Measurements from ENCODE around the gene ZNF761. TPM values are rescaled to one million over a fixed set of nuclear protein-coding genes. Genes with fewer than 3 reads are reported as not detected.

ZNF761 gene
- 11.3 and 12.5 TPM in 2 replicates for total RNA-seq

GRCh38 chr19:53431399-53432087 is at the start of gene ZNF761:
TSS of gene ZNF761 (plus strand) at chr19:53431984. CDS start at chr19:53447269, 15,285 bp downstream.

DNA sequence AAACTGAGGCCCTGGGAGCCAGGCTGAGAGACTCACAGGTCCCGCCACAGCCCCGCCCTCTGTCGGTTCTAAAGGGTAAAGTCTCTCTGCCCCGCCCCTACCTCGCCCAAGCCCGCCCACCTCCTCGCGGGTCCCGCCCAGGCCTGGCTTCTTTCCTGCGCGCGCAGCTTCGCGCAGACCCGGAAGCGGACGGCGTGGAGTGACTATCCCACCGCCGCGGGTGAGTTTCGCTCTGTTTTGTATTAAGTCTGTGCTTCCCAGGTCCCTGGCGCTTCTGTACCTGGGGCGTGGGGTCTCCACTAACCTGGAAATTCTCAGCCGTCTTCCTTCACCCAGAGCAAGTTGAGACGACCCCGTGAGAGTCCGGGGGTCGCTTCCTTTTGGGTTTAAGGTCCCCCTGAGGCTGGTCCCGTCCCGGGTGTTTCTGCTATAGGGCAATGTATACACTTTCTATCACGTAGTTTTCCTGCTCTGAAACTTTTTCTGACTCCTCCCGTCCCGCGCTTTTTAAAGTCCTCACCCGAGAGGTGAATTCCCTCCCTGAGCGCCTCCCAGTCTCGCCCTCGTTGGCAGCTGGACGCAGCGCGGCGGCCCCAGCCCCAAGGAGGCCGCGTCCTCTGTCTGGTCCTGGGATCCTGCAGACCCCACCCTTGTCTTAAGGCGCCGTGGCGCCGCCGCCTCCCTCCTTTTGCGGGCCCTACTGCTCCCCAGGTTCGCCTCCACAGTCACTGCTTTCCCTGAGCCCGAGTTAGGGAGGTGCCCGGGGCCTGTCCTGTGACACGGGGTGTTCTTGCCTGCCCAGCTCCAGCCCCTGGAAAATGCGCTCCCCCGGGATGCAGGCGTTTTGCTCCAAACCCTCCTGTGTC is 36.6 kb upstream of the ZNF761 start, which contains the start of gene ZNF765:
ZNF765 (plus strand) TSS at position 176 of the 866 bp plus-strand sequence. CDS start 2,867 bp downstream, outside the sequence.

DNA sequence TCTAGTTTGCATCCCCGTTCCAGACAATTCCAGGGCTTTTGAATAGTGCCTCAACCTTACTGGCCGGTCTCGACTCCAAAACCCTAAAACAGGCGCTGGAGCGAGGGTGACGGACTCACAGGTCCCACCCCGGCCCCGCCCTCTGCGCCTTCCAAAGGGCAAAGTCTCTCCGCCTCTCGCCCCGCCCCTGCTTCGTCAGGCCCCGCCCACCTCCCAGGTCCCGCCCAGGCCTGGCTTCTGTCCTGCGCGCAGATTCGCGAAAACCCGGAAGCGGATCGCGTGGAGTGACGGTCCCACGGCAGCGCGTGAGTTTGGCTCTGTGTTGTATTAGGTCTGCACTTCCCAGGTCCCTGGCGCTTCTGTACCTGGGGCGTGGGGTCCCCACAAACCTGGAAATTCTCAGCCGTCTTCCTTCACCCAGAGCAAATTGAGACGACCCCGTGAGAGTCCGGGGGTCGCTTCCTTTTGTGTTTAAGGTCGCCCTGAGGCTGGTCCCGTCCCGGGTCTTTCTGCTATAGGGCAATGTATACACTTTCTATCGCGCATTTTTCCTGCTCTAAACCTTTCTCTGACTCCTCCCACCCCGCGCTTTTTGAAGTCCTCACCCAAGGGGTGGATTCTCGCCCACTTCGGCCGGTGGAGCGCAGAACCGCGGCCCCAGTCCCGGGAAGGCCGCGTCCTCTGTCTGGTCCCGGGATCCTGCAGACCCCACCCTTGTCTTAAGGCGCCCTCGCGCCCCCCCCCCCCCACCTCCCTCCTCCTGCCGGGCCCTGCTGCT is 35.9 kb downstream of the ZNF761 start, which contains the start of gene ZNF813:
ZNF813 (plus strand) TSS at position 249 of the 778 bp plus-strand sequence. CDS start 16,090 bp downstream, outside the sequence.

Small RNA genes within 50 kb of the gene (small RNA-seq; reads per million reads assigned to genes)
- gene RPL39P36, result not detected

Other genes with a start within 250 kb of the ZNF761 start
- 1.1 and 1.9 TPM in 2 replicates for gene ZNF665, start 238.6 kb upstream of the ZNF761 start, total RNA-seq
- 23.1 and 23.8 TPM in 2 replicates for gene ZNF677, start 177.1 kb upstream of the ZNF761 start, total RNA-seq
- gene VN1R2, start 173.7 kb upstream of the ZNF761 start, total RNA-seq, result not detected in 2 replicates
- not detected in 2 replicates for gene VN1R4, start 164.3 kb upstream of the ZNF761 start, total RNA-seq
- 9.2 and 9.7 TPM in 2 replicates for gene ZNF845, start 98.2 kb upstream of the ZNF761 start, total RNA-seq
- gene ZNF525, start 66.3 kb upstream of the ZNF761 start, total RNA-seq, result 5.9 and 6.7 TPM in 2 replicates
- gene ZNF765, start 36.8 kb upstream of the ZNF761 start, total RNA-seq, result 11.4 and 11.9 TPM in 2 replicates
- 3.3 and 3.6 TPM in 2 replicates for gene ZNF813, start 35.7 kb downstream of the ZNF761 start, total RNA-seq
- 8.2 and 10.2 TPM in 2 replicates for gene ZNF331, start 106.2 kb downstream of the ZNF761 start, total RNA-seq
- not detected in 2 replicates for gene DPRX, start 200.0 kb downstream of the ZNF761 start, total RNA-seq